ENCODE data around the gene ENPP4.

DNA sequence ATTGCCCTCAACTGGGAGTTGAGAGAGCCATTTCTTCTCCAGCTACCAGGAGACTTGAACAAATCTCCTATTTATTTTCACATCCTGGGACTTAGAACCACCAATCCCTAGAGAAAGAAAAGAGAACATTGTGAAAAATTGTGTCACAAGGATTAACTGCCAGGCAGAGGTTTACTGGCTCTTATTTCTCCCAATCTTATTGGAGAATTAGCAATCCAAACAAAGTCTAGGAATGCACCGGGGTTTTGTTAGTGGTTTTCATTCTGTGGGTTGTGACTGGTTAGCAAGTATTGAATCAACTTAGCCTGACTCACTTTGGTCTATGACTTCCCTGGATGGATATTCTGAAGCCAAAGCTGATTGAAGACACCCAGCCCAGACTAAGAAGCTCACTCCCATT lies 62.2 kb downstream of the ENPP4 start:
- TF ChIP-seq POLR2AphosphoS5 (IDR thresholded peaks at IDR 0.05; ENCODE audit: low read depth, low read length) (no peak), POLR2A (IDR thresholded peaks at IDR 0.05; ENCODE audit: low read depth, low read length) (no peak), TAF1 (IDR thresholded peaks at IDR 0.05; ENCODE audit: low read depth, low read length) (no peak), SPI1 (IDR thresholded peaks at IDR 0.05; ENCODE audit: low read depth, low read length) (no peak)
